Aorta (tissue), 5 donors: Measurements from ENCODE around the gene SDHAF3. TPM values are rescaled to one million over a fixed set of nuclear protein-coding genes. Genes with fewer than 3 reads are reported as not detected.

Source experiments
- ATAC-seq: fragments of 200-7000 bp; cut with Tn5 transposase; one replicate; pipeline ENCODE4 v1.9.1; 2022; ENCODE audit warnings: moderate library complexity; ENCODE audit not compliant: low FRiP score
- DNase-seq, 2 donors: peaks; one replicate each; pipeline ENCODE4 v3.0.0-alpha.2; 2020
- H3K27ac ChIP-seq, 2 donors: one replicate each; pipeline ENCODE4 v1.5.1; 2013; ENCODE audit warnings: low read length in 2 of 2, mild to moderate bottlenecking in 2 of 2, moderate library complexity in 2 of 2, control low read depth in 1 of 2, inconsistent platforms in 1 of 2, low read depth in 1 of 2
- H3K27me3 ChIP-seq, 2 donors: one replicate each; pipeline ENCODE4 v1.6.1; 2013; ENCODE audit warnings: control low read depth in 1 of 2, low read length in 1 of 2, mild to moderate bottlenecking in 1 of 2, moderate library complexity in 1 of 2; ENCODE audit not compliant: insufficient read depth in 2 of 2, control insufficient read depth in 1 of 2
- H3K36me3 ChIP-seq, 2 donors: one replicate each; pipeline ENCODE4 v1.6.1; 2013; ENCODE audit warnings: control low read depth in 1 of 2, low read length in 1 of 2, mild to moderate bottlenecking in 1 of 2; ENCODE audit not compliant: insufficient read depth in 2 of 2, control insufficient read depth in 1 of 2
- H3K4me1 ChIP-seq, 2 donors: one replicate each; pipeline ENCODE4 v1.6.1; 2013; ENCODE audit warnings: low read length in 2 of 2, control low read depth in 1 of 2, mild to moderate bottlenecking in 1 of 2, moderate library complexity in 1 of 2; ENCODE audit not compliant: insufficient read depth in 2 of 2, control insufficient read depth in 1 of 2
- H3K4me3 ChIP-seq, 2 donors: one replicate each; pipeline ENCODE4 v1.5.1; 2013; ENCODE audit warnings: low read length in 2 of 2, control low read depth in 1 of 2, mild to moderate bottlenecking in 1 of 2
- H3K9me3 ChIP-seq: one replicate; pipeline ENCODE4 v1.6.1; 2013; ENCODE audit warnings: mild to moderate bottlenecking, low read length; ENCODE audit not compliant: control insufficient read depth
- WGBS, 2 donors: extraction: QIAGEN DNeasy Blood & Tissue Kit; methylation state at CpG; one replicate each; pipeline ENCODE4 v1.1.7; 2013; 5-methylcytosine and 5-hydroxymethylcytosine counted together
- intact Hi-C, 2 donors: fragments of 100-400 bp; cut with DNase I; formaldehyde crosslinking; loops; one replicate each; pipeline versions ENCODE4 v1.14.2 to v1.15.0; 2022
- polyA plus RNA-seq, 2 donors: library from polyadenylated mRNA; stranded (reverse); fragments of 200-250 nt; gene quantifications; one replicate each; pipeline ENCODE4 v1.2.3, GENCODE V29; 2013
- total RNA-seq, 2 donors: library from RNA; stranded (reverse); fragmentation: NEBNext Ultra II Directional; extraction: Animal tissue kit (Norgen Biotek cat#: 25700); gene quantifications; one replicate each; pipeline ENCODE4 v1.2.1, GENCODE V29; 2021
- donor health status: healthy with polysubstance abuse.
- donor health status: Bipolar disorder and iron deficiency.
- donor health status: DM: no; HTN: no; CAD: no.
- donor health status: DM: no; HTN: no; CAD: no.
- donor health status: DM: yes; HTN: yes; CAD: no.

SDHAF3 gene
- total and polyA plus RNA-seq, 4 donors = 6.5 to 11.1 (median 8.0) TPM

GRCh38 chr7:97090761-97091353, 26.6 kb upstream of the SDHAF3 start:
- Histone ChIP-seq H3K36me3 (no peaks in the 10 kb centered on the region), H3K4me1 (no peaks in the 10 kb centered on the region), H3K9me3 (no peaks in the 10 kb centered on the region), H3K27ac (no peak overlapping the region), H3K4me3 (no peak overlapping the region), H3K27me3 (no peaks in the 10 kb centered on the region)
- WGBS, 2 donors = 20 to 29% methylated on average over 1 of the region's 1 CpG
- no peak for DNase-seq
- no peak for ATAC-seq
- intact Hi-C loops = no loop called here

GRCh38 chr7:97094284-97094930, 23.1 kb upstream of the SDHAF3 start:
- Histone ChIP-seq H3K4me3 (no peak overlapping the region), H3K27me3 (no peaks in the 10 kb centered on the region), H3K27ac (no peak overlapping the region), H3K4me1 (no peaks in the 10 kb centered on the region), H3K36me3 (no peaks in the 10 kb centered on the region), H3K9me3 (no peaks in the 10 kb centered on the region)
- no peak for ATAC-seq
- intact Hi-C loops = no loop called here
- no peak for DNase-seq
- 34 to 37% methylated on average over 3 of the region's 3 CpGs for WGBS, 2 donors

GRCh38 chr7:97096037-97096436, 21.5 kb upstream of the SDHAF3 start:
- DNase-seq = no peak
- intact Hi-C loops = no loop called here
- Histone ChIP-seq H3K4me1 (no peaks in the 10 kb centered on the region), H3K27ac (no peak overlapping the region), H3K36me3 (no peaks in the 10 kb centered on the region), H3K27me3 (no peaks in the 10 kb centered on the region), H3K9me3 (no peaks in the 10 kb centered on the region), H3K4me3 (no peak overlapping the region)
- ATAC-seq = no peak
- WGBS, 2 donors = 80 to 92% methylated on average over 2 of the region's 2 CpGs

- WGBS, 2 donors = 74 to 79% methylated on average over 4 of the region's 4 CpGs
- no peak overlapping the region for H3K27ac ChIP-seq
- no peaks in the 10 kb centered on the region for H3K9me3 ChIP-seq
- no peak for ATAC-seq
- no peaks in the 10 kb centered on the region for H3K4me1 ChIP-seq
- H3K27me3 ChIP-seq = no peaks in the 10 kb centered on the region
- intact Hi-C loops = no loop called here
- no peak for DNase-seq
- H3K36me3 ChIP-seq = no peaks in the 10 kb centered on the region
- no peak overlapping the region for H3K4me3 ChIP-seq
Measured at GRCh38 chr7:97096661-97097060, 20.8 kb upstream of the SDHAF3 start.

GRCh38 chr7:97104719-97105238, 12.7 kb upstream of the SDHAF3 start:
- Histone ChIP-seq H3K27ac (no peak overlapping the region), H3K4me3 (no peak overlapping the region), H3K27me3 (no peaks in the 10 kb centered on the region), H3K36me3 (no peaks in the 10 kb centered on the region), H3K9me3 (no peaks in the 10 kb centered on the region), H3K4me1 (no peaks in the 10 kb centered on the region)
- no peak for ATAC-seq
- WGBS, 2 donors = 11 to 12% methylated on average over 8 of the region's 8 CpGs
- DNase-seq = peak; percentile 88 to 94
- intact Hi-C loops = loop anchor here (2.0 to 5.0 kb wide), 4 partner anchors 73 to 730 kb away; no protein-coding TSS in a partner anchor

GRCh38 chr7:97107192-97107800, 10.2 kb upstream of the SDHAF3 start:
- WGBS, 2 donors = 82 to 84% methylated on average over 2 of the region's 2 CpGs
- H3K27ac ChIP-seq = no peak overlapping the region
- DNase-seq (no peak), ATAC-seq (no peak)
- no peak overlapping the region for H3K4me3 ChIP-seq
- H3K27me3 ChIP-seq = no peaks in the 10 kb centered on the region
- intact Hi-C loops = no loop called here
- no peaks in the 10 kb centered on the region for H3K4me1 ChIP-seq
- H3K36me3 ChIP-seq = no peaks in the 10 kb centered on the region
- no peaks in the 10 kb centered on the region for H3K9me3 ChIP-seq

GRCh38 chr7:97116308-97116707, 1.2 kb upstream of the SDHAF3 start:
- 72 to 82% methylated on average over 5 of the region's 5 CpGs for WGBS, 2 donors
- no peak overlapping the region for H3K27ac ChIP-seq
- H3K27me3 ChIP-seq = no peaks in the 10 kb centered on the region
- ATAC-seq = no peak
- intact Hi-C loops = loop anchor here in 1 of 2 donors (10.0 kb wide), 1 partner anchor 1048 kb away; no protein-coding TSS in a partner anchor
- H3K9me3 ChIP-seq = no peaks in the 10 kb centered on the region
- H3K4me3 ChIP-seq = no peak overlapping the region
- DNase-seq = no peak
- H3K36me3 ChIP-seq = no peaks in the 10 kb centered on the region
- no peaks in the 10 kb centered on the region for H3K4me1 ChIP-seq

GRCh38 chr7:97117035-97117371, 495 bp upstream of the SDHAF3 start:
- Histone ChIP-seq H3K27me3 (no peaks in the 10 kb centered on the region), H3K9me3 (no peaks in the 10 kb centered on the region), H3K4me1 (no peaks in the 10 kb centered on the region), H3K4me3 (peak overlapping the region; percentile 4 to 69), H3K36me3 (no peaks in the 10 kb centered on the region), H3K27ac (peak overlapping the region in 1 of 2 donors; percentile 19)
- 56 to 57% methylated on average over 9 of the region's 9 CpGs for WGBS, 2 donors
- DNase-seq (no peak), ATAC-seq (no peak)
- intact Hi-C loops = loop anchor here in 1 of 2 donors (10.0 kb wide), 1 partner anchor 1048 kb away; no protein-coding TSS in a partner anchor
